ENCODE measurements around the gene PAK6. TPM values are rescaled to one million over a fixed set of nuclear protein-coding genes. Genes with fewer than 3 reads are reported as not detected.

PAK6 gene
- total RNA-seq, 2 donors from 2014 or later, result 13.8 to 190 TPM

GRCh38 chr15:40286061-40286532 is 47.2 kb downstream of the PAK6 start:
- H3K27ac ChIP-seq, result no peak overlapping the region
- H3K27me3 ChIP-seq (replicated peaks; ENCODE audit: insufficient read depth), result peaks cover 11% of the 10 kb centered on the region
- H3K4me3 ChIP-seq, result no peak overlapping the region
- intact Hi-C loops (cut with DNase I), result loop anchor here (10.0 kb wide), 1 partner anchor 79 kb away; no protein-coding TSS in a partner anchor
- 90% methylated on average over 7 of the region's 7 CpGs for WGBS
- no peak for DNase-seq (ENCODE audit: low spot score)
- no peaks in the 10 kb centered on the region for H3K4me1 ChIP-seq (replicated peaks)
- TF ChIP-seq CTCF (IDR thresholded peaks at IDR 0.05), result no peak
- TF ChIP-seq POLR2AphosphoS5 (IDR thresholded peaks at IDR 0.05), result no peak
- TF ChIP-seq POLR2A (IDR thresholded peaks at IDR 0.05), result no peak
- no peaks in the 10 kb centered on the region for H3K36me3 ChIP-seq
- H3K9me3 ChIP-seq, result no peaks in the 10 kb centered on the region

GRCh38 chr15:40286794-40287193 is 47.9 kb downstream of the PAK6 start:
- 100% methylated on average over 5 of the region's 7 CpGs for WGBS

GRCh38 chr15:40287505-40287904 is 48.6 kb downstream of the PAK6 start:
- Histone ChIP-seq H3K27me3 (replicated peaks; ENCODE audit: insufficient read depth) (peaks cover 5% of the 10 kb centered on the region), H3K4me1 (replicated peaks) (no peaks in the 10 kb centered on the region), H3K9me3 (no peaks in the 10 kb centered on the region), H3K27ac (no peak overlapping the region), H3K4me3 (no peak overlapping the region), H3K36me3 (no peaks in the 10 kb centered on the region)
- WGBS, result 92% methylated on average over 3 of the region's 3 CpGs
- no peak for TF ChIP-seq CTCF (IDR thresholded peaks at IDR 0.05)
- TF ChIP-seq POLR2A (IDR thresholded peaks at IDR 0.05), result no peak
- TF ChIP-seq POLR2AphosphoS5 (IDR thresholded peaks at IDR 0.05), result no peak
- DNase-seq (ENCODE audit: low spot score), result no peak
- intact Hi-C loops (cut with DNase I), result loop anchor here (10.0 kb wide), 1 partner anchor 77 kb away; no protein-coding TSS in a partner anchor

More at GRCh38 chr15:40286794-40287193, 47.9 kb downstream of the PAK6 start:
- intact Hi-C loops (cut with DNase I), result loop anchor here (10.0 kb wide), 1 partner anchor 78 kb away; no protein-coding TSS in a partner anchor
- H3K27me3 ChIP-seq (replicated peaks; ENCODE audit: insufficient read depth), result peaks cover 5% of the 10 kb centered on the region
- no peak overlapping the region for H3K4me3 ChIP-seq
- no peak overlapping the region for H3K27ac ChIP-seq
- DNase-seq (ENCODE audit: low spot score), result no peak
- no peaks in the 10 kb centered on the region for H3K9me3 ChIP-seq
- no peak for TF ChIP-seq CTCF (IDR thresholded peaks at IDR 0.05)
- TF ChIP-seq POLR2A (IDR thresholded peaks at IDR 0.05), result no peak
- no peaks in the 10 kb centered on the region for H3K36me3 ChIP-seq
- no peaks in the 10 kb centered on the region for H3K4me1 ChIP-seq (replicated peaks)

GRCh38 chr15:40287968-40288367 is 49.1 kb downstream of the PAK6 start:
- Histone ChIP-seq H3K4me3 (no peak overlapping the region), H3K4me1 (replicated peaks) (no peaks in the 10 kb centered on the region), H3K9me3 (no peaks in the 10 kb centered on the region), H3K27me3 (replicated peaks; ENCODE audit: insufficient read depth) (peaks cover 4% of the 10 kb centered on the region), H3K36me3 (no peaks in the 10 kb centered on the region), H3K27ac (no peak overlapping the region)
- WGBS, result 78% methylated on average over 4 of the region's 4 CpGs
- TF ChIP-seq POLR2A (IDR thresholded peaks at IDR 0.05), result no peak
- no peak for TF ChIP-seq CTCF (IDR thresholded peaks at IDR 0.05)
- TF ChIP-seq POLR2AphosphoS5 (IDR thresholded peaks at IDR 0.05), result no peak
- intact Hi-C loops (cut with DNase I), result loop anchor here (10.0 kb wide), 1 partner anchor 77 kb away; no protein-coding TSS in a partner anchor
- no peak for DNase-seq (ENCODE audit: low spot score)

- Histone ChIP-seq H3K36me3 (no peaks in the 10 kb centered on the region), H3K27me3 (replicated peaks; ENCODE audit: insufficient read depth) (no peaks in the 10 kb centered on the region), H3K4me3 (no peak overlapping the region), H3K27ac (no peak overlapping the region), H3K9me3 (no peaks in the 10 kb centered on the region), H3K4me1 (replicated peaks) (no peaks in the 10 kb centered on the region)
- WGBS, result 60% methylated on average over 6 of the region's 6 CpGs
- DNase-seq (ENCODE audit: low spot score), result peak; percentile 46
- intact Hi-C loops (cut with DNase I), result loop anchor here (10.0 kb wide), 1 partner anchor 76 kb away; no protein-coding TSS in a partner anchor
- TF ChIP-seq POLR2A (IDR thresholded peaks at IDR 0.05) (no peak), CTCF (IDR thresholded peaks at IDR 0.05) (no peak), POLR2AphosphoS5 (IDR thresholded peaks at IDR 0.05) (no peak)
These were observed 50.4 kb downstream of the PAK6 start for GRCh38 chr15:40289140-40289775.

Data from prostate gland (tissue), 2 donors.